ENCODE data around the gene EMX2. TPM values are rescaled to one million over a fixed set of nuclear protein-coding genes. Genes with fewer than 3 reads are reported as not detected.
A peak's percentile ranks its signal among the peaks of the same experiment; 100 is the strongest.

EMX2 gene
- total and polyA plus RNA-seq, 7 donors, result 0.69 to 3.4 (median 1.2) TPM

DNA sequence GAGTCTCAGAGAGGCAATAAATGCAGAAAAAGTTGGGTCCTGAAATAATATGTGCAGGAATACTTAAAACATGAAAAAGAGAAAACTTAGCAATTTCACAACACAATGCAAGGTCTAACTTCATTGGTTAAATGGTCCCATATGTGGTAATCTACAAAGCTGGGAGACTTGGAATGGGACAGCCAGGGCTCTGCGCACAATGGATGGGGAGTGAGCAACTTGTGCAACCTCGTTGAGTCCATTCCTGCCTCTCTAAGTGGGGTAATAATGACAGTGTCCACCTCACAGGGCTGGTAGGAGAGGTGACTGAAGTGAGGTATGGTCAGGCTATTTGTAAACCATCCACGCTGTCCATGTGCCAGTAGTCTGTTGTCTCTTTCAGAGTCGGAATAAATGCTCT lies 11.8 kb upstream of the EMX2 start:
- H3K4me1 ChIP-seq, result peaks cover 3% of the 10 kb centered on the region
- H3K36me3 ChIP-seq (ENCODE audit: insufficient read depth in 1 of 2, low read depth in 1 of 2), result no peaks in the 10 kb centered on the region
- no peaks in the 10 kb centered on the region for H3K9me3 ChIP-seq
- intact Hi-C loops (cut with DNase I), result loop anchor here in 1 of 2 donors (10.0 kb wide), 1 partner anchor 574 kb away; no protein-coding TSS in a partner anchor
- no peak overlapping the region for H3K4me3 ChIP-seq
- DNase-seq (no peak), ATAC-seq (no peak)
- no peak overlapping the region for H3K27ac ChIP-seq
- peaks cover 2 to 70% (median 19%) of the 10 kb centered on the region in 3 donors for H3K27me3 ChIP-seq (ENCODE audit: insufficient read depth in 3 of 3, low read length in 2 of 3)
- TF ChIP-seq, protein P1, sequence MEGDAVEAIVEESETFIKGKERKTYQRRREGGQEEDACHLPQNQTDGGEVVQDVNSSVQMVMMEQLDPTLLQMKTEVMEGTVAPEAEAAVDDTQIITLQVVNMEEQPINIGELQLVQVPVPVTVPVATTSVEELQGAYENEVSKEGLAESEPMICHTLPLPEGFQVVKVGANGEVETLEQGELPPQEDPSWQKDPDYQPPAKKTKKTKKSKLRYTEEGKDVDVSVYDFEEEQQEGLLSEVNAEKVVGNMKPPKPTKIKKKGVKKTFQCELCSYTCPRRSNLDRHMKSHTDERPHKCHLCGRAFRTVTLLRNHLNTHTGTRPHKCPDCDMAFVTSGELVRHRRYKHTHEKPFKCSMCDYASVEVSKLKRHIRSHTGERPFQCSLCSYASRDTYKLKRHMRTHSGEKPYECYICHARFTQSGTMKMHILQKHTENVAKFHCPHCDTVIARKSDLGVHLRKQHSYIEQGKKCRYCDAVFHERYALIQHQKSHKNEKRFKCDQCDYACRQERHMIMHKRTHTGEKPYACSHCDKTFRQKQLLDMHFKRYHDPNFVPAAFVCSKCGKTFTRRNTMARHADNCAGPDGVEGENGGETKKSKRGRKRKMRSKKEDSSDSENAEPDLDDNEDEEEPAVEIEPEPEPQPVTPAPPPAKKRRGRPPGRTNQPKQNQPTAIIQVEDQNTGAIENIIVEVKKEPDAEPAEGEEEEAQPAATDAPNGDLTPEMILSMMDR (IDR thresholded peaks at IDR 0.05), result no peak
- 41 to 57% (median 56%) methylated on average over 4 of the region's 4 CpGs for WGBS, 3 donors

GRCh38 chr10:117531371-117532002 lies 11.1 kb upstream of the EMX2 start:
- TF ChIP-seq, protein P1 (IDR thresholded peaks at IDR 0.05), result no peak
- DNase-seq, result no peak
- 39 to 56% (median 49%) methylated on average over 14 of the region's 14 CpGs for WGBS, 3 donors
- Histone ChIP-seq H3K27me3 (ENCODE audit: insufficient read depth in 3 of 3, low read length in 2 of 3) (peaks cover 0 to 74% (median 20%) of the 10 kb centered on the region in 3 donors), H3K36me3 (ENCODE audit: insufficient read depth in 1 of 2, low read depth in 1 of 2) (no peaks in the 10 kb centered on the region), H3K27ac (no peak overlapping the region), H3K4me3 (no peak overlapping the region), H3K9me3 (no peaks in the 10 kb centered on the region), H3K4me1 (peaks cover 3% of the 10 kb centered on the region)
- intact Hi-C loops (cut with DNase I), result loop anchor here in 1 of 2 donors (10.0 kb wide), 1 partner anchor 573 kb away; no protein-coding TSS in a partner anchor
- no peak for ATAC-seq

GRCh38 chr10:117532003-117532385 lies 10.6 kb upstream of the EMX2 start:
- 45 to 75% (median 62%) methylated on average over 3 of the region's 3 CpGs for WGBS, 3 donors
- H3K9me3 ChIP-seq, result no peaks in the 10 kb centered on the region
- no peak for DNase-seq
- no peaks in the 10 kb centered on the region for H3K36me3 ChIP-seq (ENCODE audit: insufficient read depth in 1 of 2, low read depth in 1 of 2)
- TF ChIP-seq, protein P1 (IDR thresholded peaks at IDR 0.05), result no peak
- H3K4me3 ChIP-seq, result no peak overlapping the region
- H3K27ac ChIP-seq, result no peak overlapping the region
- no peak for ATAC-seq
- H3K27me3 ChIP-seq (ENCODE audit: insufficient read depth in 3 of 3, low read length in 2 of 3), result peaks cover 0 to 77% (median 23%) of the 10 kb centered on the region in 3 donors
- intact Hi-C loops (cut with DNase I), result loop anchor here in 1 of 2 donors (10.0 kb wide), 1 partner anchor 573 kb away; no protein-coding TSS in a partner anchor
- peaks cover 3% of the 10 kb centered on the region for H3K4me1 ChIP-seq

GRCh38 chr10:117532451-117533107 lies 10.0 kb upstream of the EMX2 start:
- peak overlapping the region; percentile 16 for H3K4me3 ChIP-seq
- DNase-seq (no peak), ATAC-seq (peak in 1 of 4 donors; percentile 5)
- intact Hi-C loops (cut with DNase I), result loop anchor here in 1 of 2 donors (10.0 kb wide), 1 partner anchor 572 kb away; no protein-coding TSS in a partner anchor
- peaks cover 3% of the 10 kb centered on the region for H3K4me1 ChIP-seq
- no peak overlapping the region for H3K27ac ChIP-seq
- H3K27me3 ChIP-seq (ENCODE audit: insufficient read depth in 3 of 3, low read length in 2 of 3), result peaks cover 0 to 79% (median 23%) of the 10 kb centered on the region in 3 donors
- H3K9me3 ChIP-seq, result no peaks in the 10 kb centered on the region
- H3K36me3 ChIP-seq (ENCODE audit: insufficient read depth in 1 of 2, low read depth in 1 of 2), result no peaks in the 10 kb centered on the region
- TF ChIP-seq, protein P1 (IDR thresholded peaks at IDR 0.05), result no peak
- 20 to 27% (median 26%) methylated on average over 33 of the region's 33 CpGs for WGBS, 3 donors

Data from psoas muscle (tissue), 8 donors.